Left renal cortex interstitium (tissue), 4 donors: ENCODE results near the gene RIPOR1. TPM values are rescaled to one million over a fixed set of nuclear protein-coding genes. Genes with fewer than 3 reads are reported as not detected.
A peak's percentile ranks its signal among the peaks of the same experiment; 100 is the strongest.
"Not testable (repeated sequence)": the region's sequence is repeated elsewhere in the genome, so short reads cannot be mapped to it uniquely, and the experiment has no call there.

Experiments used
- DNase-seq, 4 donors: peaks; one replicate each; pipeline ENCODE4 v3.0.0-alpha.2; 2013; ENCODE audit warnings: low read depth in 4 of 4, low spot score in 2 of 4, missing footprints in 1 of 4
- polyA plus RNA-seq, 4 donors: library from polyadenylated mRNA; unstranded; fragments of 120-200 nt; gene quantifications; one replicate each; pipeline ENCODE4 v1.2.1, GENCODE V29; 2013; ENCODE audit not compliant: insufficient read length in 4 of 4

The RIPOR1 gene, protein sequence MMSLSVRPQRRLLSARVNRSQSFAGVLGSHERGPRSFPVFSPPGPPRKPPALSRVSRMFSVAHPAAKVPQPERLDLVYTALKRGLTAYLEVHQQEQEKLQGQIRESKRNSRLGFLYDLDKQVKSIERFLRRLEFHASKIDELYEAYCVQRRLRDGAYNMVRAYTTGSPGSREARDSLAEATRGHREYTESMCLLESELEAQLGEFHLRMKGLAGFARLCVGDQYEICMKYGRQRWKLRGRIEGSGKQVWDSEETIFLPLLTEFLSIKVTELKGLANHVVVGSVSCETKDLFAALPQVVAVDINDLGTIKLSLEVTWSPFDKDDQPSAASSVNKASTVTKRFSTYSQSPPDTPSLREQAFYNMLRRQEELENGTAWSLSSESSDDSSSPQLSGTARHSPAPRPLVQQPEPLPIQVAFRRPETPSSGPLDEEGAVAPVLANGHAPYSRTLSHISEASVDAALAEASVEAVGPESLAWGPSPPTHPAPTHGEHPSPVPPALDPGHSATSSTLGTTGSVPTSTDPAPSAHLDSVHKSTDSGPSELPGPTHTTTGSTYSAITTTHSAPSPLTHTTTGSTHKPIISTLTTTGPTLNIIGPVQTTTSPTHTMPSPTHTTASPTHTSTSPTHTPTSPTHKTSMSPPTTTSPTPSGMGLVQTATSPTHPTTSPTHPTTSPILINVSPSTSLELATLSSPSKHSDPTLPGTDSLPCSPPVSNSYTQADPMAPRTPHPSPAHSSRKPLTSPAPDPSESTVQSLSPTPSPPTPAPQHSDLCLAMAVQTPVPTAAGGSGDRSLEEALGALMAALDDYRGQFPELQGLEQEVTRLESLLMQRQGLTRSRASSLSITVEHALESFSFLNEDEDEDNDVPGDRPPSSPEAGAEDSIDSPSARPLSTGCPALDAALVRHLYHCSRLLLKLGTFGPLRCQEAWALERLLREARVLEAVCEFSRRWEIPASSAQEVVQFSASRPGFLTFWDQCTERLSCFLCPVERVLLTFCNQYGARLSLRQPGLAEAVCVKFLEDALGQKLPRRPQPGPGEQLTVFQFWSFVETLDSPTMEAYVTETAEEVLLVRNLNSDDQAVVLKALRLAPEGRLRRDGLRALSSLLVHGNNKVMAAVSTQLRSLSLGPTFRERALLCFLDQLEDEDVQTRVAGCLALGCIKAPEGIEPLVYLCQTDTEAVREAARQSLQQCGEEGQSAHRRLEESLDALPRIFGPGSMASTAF
- 100 to 1,000 TPM in 3 of 4 donors, 10 to 100 TPM in 1; 99.1 to 148 (median 143) TPM for polyA plus RNA-seq

DNA sequence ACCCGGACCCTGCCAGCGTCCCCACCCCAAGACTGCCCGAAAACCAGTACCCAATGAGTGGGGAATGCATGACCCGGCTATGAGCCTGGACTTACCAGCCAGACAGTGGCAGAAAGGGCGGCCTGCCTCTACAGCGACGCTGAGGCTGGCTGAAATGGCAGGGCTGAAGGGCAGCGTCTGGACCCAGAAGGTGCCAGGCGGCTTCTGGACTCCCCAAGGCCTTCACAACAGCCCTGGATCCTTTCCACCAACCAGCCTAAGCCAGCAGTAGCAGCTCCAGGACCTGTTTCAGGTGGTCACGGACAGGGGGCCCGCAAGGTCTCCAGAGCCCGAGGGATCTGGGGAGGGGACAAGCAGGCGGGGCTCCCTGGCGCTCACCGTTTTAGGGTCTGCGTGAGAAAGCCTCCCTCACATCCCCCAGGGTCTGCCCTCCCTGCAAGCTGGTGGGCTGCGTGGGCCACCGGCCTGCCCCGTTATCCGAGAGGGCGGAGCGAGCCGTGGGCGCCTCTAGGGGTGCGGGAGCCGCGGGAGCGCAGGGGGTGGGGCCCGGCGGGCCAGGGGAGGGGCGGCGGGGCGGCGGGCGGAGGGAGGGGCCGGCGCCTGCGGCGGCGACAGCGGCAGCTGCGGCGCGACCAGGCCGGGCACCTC, at the start of gene RIPOR1:
TSS of gene RIPOR1 (plus strand) at position 608 of the 648 bp plus-strand sequence. CDS start 9,618 bp downstream, outside the sequence.
- DNase-seq: no peak

DNA sequence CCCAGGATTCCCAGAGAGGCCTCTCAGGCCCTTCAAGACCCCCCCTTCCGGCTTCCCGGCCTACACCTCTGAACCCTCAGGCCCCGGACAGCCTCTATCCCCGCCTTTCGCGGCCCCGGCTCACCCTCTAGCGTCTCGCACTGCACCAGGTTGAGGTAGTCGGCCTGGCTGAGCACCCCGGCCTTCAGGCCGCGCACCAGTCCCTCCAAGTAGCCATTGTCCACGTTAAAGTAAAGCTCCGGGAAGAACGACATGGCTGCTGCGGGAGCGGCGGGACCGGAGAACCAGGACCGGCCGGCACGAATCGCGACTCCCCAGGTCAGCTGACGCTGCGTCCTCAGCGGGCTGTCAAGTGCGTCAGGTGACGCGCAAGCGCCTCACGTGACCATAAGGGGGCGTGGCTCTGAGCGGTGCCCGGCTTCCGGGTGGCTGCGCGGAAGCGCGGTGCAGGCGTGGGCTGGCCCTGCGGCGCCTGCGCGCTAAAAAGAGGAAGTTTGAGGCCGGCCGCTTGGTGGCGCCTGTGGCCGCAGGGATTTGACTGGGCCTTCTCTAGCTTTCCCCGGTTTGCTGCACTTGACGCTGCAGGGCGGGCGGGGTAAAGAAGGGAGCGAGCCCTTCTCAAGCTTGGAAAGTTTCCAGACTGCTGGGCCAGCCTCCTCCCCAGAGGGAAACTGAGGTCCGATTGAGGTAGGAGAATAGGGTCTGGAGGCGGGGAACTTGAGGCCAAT, 47.6 kb upstream of the RIPOR1 start, which contains the start of gene ATP6V0D1:
TSS of gene ATP6V0D1 (minus strand) at position 325 of the 728 bp plus-strand sequence. CDS start at position 254, 71 bp downstream.
- DNase-seq: peak; percentile 89 to 98 (median 96)

DNA sequence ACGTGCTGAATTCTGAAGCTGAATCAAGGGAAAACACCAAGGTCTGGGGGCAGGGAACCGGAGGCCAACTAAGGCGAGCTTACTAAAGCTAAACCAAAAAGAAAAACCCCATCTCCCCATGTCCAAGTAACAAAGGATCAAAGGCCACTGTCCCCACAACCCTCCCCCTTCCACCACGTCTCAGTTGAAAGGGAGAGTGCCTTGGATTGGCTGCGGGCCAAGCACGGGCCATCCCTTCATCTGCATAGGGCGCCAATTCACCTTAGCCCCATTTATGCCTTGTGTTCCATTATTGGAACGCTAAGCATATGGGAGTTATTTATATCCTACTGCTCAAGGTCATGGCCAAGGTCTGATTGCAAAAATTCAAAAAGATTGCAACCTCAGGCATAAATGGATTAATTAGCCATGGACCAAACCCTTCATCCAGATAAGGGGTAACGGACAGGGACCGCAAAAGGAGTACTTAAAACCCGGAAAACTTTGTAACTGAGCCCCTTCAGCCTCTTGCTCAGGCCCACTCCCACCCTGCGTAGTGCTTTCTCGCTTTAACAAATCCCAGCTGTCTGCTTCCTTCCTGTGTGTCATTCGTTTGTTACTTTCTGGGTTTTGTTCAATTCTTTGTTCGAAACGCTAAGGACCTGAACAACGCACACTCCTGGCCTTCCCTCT, 46.9 kb upstream of the RIPOR1 start:
- DNase-seq: no peak

DNA sequence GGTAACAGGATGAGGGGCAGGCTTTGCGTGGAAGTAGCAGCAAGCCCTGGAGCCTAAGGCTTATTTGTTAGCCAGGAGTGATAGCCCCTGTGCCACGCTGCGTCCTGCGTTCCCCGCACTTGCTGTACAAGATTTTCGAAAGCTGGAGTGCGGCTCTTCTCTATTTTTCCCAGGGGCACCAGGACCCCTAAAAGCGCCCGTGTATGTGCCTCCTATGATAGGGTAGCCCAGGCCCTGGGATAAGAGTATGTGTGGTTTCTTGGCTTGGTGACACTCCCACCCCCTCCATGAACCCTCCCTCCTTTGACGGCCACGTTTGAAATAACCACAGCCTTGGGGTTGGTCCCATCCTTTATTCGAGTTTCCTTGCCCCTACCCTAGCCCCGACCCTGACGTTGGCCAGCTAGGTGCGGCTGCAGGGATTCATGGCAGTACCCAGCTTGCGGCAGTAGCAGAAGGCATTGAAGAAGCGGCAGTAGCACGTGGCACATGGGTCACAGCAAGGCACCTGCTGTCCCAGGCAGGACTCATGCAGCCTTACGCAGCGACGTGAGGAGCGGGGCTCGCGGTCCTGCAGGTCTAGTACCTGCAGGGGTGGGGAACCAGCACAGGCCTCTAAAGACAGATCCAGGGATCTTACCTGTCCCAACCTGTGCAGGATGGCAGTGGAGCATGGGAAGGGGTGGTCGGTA, 46.2 kb upstream of the RIPOR1 start:
- no peak for DNase-seq

DNA sequence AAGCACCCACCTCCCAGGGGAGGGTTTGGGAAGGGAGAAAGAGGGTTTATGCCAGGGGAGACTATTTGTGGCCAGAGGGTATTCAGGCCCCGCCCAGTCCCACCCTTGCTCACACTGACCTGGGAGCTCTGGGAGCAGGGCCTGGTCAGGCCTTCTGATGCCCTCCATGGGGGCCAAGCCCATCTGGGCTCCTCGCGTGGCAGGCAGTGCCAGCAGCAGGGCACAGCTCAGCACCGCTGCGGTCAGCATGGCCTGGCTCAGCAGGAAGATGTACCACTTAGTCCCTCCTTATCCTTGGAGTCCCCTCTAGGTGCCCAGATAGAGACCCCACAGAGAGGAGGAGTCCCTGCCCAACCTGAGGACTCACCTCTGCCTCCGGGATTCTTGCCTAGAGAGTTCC, 45.5 kb upstream of the RIPOR1 start, which contains the start of gene AGRP:
TSS of gene AGRP (minus strand) at position 398 of the 400 bp plus-strand sequence. CDS start at position 249, 149 bp downstream.
- DNase-seq: no peak

DNA sequence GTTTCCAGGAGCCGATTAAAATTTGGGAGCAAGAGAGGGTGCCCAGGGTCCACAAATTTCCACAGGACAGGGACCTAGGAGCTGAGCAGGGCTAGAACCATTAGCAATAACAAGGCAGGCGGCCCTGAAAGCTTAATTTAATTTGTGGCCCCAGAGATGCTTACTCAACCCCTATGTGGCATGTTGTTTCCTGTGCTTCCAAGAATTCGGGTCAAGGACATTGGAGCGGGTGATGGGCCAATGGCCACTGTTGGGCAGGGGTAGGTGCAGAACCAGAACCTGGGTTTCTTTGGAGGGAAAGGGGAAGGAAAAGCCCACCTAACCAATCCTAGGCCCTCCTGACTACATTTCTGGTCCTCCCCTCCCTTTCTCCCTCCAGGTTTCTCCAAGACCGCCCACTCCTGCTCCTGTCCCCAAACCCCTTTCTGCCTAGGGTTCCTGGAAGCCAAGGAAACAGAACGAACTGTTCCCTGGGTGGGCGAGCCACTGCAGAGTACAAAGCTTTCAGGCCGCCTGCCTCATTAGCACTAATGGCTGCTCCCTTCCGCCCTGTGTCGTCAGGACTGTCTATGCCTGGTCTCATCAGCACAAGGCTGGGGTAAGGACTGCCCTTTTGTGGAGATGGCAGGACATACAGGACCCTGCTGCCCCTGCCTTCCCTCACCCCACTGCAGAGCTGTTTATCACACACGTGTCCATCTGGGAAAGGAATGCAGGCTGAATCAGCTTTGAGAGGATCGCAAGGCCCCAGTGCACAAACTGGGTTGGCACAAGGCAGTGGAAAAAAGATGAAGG, 44.7 kb upstream of the RIPOR1 start:
- DNase-seq: no peak

DNA sequence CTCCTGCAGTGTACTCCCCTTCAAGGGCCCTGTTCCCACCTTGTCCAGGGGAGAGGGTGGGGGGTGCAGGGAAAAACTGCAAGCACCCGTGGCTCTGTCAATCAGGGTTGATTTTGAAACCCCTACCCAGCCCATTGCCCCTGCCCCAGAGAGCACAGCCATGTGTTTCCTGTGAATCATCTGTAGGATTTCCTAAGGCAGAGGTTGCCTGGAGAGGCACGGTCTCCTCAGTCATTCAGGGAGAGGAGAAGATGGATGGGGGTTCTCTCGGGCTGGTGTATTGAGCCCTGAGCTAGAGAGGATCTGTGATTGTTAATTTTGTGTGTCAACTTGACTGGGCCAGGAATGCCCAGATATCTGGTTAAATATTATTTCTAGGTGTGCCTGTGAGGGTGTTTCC, 41.8 kb upstream of the RIPOR1 start:
- DNase-seq: no peak

DNA sequence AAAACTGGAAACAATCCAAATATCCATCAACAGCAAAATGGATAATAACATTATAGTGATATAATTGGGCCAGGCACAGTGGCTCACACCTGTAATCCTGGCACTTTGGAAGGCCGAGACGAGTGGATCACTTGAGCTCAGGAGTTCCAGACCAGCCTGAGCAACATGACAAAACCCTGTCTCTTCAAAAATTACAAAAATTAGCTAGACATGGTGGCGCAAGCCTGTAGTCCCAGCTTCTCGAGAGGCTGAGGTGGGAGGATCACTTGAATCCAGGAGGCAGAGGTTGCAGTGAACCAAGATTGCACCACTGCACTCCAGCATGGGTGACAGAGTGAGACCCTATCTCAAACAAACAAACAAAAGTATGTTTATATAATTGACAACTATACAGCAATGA, 41.1 kb upstream of the RIPOR1 start:
- not testable (repeated sequence) for DNase-seq

DNA sequence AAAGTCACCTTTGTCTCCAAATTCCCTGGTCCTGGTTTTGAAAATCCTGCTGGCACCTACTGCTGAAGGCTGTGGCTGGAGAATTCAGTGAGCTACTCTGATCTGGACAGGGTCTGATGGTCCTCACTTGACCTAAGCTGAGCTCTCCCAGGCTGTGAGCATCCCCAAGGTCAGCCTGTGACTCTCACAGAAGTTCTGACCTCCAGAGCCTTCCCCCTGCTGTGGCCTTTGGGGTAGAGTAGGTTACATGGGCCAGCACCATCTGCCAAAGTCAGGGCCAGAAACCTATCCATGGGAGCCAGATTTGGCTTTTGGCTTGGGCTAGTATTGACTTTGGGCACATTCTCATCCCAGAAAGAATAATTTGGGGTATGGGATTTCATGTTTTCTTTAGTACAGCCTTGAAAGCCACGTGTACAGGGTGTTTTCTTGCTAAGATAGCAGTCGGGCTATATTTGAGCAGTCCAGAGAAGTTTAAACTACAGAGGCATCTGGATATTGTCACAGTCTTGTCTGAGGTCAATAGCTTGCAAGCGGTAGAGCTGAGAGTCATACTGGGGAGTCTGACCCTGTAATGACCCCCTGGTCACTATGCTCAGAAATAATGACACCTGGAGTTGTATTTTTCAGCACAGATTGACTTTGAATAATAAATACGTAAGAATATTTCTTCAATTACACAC, 39.1 kb upstream of the RIPOR1 start:
- no peak for DNase-seq

DNA sequence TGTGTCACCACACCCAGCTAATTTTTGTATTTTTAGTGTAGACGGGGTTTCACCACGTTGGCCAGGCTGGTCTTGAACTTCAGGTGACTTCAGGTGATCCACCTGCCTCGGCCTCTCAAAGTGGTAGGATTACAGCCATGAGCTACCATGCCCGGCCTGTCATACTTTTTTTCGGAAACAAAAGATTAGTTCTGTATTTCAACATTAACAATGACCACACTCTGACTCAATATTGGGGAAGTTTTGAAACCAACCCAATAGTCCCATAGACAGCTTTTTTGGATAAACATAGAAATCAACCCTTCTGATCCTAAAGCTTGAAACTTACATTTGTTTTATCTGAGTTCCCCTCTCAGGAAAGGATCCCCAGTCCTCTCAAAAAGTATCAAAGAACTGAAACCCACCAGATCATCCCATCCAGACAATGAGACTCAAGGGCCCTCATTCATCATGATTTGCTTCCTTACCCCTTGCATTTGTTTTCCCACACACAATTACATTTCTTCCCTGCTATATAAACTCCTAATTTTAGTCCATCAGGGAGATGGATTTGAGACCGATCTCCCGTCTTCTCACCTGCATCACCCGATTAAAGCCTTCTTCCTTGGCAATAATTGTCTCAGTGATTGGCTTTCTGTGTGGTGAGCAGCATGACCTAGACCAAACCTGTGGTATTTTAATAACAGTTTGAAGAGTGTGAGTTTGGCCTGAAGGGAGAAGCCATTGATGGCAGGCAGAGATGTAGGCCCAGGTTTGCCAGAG, 38.1 kb upstream of the RIPOR1 start:
- DNase-seq: no peak

DNA sequence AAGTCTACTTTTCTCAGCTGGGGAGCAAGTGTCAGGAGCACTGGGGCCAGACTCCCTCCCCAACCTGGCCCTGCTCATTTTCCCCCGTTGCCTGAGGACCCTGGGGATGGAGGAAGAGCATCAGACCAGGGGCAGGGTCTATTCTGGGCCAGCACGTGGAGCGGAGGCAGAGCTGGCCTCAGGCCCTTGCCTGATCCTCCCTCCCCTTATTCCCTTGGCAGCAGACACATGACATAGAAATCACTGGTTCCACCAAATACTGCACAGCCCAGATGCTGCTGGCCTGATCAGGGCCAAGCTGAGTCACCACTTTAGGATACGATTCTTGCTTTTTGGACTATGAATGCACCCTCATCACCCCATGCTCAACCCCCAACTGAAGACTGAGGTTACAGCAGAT, 29.5 kb upstream of the RIPOR1 start:
- no peak for DNase-seq

DNA sequence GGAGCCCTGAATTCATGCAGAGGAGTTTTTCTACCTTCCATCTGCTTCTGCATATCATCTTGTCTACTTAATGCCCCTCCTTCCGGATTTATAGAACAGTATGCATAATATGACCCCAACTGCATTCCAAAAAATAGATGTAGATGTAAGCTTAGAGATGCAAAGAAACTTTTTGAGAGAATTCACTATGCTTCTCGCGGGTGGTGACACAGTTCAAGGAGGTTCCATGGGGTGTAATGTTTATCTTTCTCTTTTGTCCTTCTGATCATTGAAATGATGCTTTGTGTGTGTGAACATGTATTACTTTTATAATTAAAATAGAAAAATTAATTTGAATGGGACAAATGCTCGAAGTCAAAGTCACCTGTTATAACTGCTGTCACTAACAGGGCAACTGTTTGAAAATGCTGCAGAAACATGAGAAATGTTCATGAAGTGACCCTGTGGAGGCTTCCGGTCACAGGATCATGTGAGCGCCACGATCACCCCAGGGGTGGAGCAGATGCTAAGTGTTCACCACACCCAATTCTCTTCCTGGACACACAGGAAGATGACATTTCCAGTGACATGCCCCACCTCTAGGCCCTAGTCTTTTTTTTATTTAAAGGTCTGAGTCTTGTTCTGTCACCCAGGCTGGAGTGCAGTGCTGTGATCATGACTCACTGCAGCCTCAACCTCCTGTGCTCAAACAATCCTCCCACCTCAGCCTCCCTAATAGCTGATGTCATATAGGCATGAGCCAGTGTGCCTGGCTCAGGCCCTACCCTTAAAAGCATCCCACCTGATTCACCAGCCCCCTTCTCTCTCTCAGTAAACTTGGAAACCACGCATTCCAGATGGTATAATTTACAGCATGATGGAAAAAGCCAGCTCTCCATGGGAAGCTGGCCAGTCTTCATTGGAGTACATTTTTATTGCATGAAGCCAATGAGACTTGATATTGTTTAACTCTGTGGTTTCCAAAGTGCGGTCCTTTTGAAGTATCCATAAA, 24.3 kb upstream of the RIPOR1 start:
- no peak for DNase-seq

DNA sequence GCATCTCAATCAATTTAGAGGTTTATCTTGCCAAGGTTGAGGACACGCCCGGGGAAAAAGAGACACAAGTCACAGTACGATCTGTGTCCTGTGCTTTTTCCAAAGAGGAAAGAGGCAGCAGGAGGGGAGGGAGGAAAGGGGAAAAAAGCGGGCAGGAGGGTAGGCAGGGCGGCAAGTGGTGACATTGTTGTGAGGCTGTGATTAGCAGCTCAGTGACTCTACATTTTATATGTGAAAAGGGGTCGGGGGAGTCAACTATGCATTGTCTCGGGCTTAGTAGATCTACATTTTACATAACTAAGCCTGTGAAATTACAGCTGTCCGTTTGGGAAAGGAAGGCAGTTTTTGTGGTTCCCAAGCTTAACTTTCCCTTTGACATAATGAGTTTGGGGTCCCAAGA, 22.2 kb upstream of the RIPOR1 start:
- DNase-seq: no peak

DNA sequence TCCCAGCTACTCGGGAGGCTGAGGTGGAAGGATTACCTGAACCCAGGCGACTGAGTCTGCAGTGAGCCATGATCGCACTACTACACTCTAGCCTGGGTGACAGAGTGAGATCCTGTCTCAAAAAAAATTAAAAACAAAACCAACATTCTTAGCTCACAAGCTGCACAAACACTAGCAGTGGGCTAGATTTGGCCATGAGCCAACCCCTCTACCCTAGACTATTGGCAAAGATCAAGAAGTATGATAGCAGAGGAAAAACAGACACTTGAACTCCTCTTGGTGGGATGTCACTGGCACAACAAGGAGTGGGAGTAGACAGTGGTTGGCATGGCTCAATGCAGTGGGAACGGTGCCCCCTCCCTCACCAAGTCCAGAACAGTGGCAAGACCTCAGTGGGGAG, 19.6 kb upstream of the RIPOR1 start:
- no peak for DNase-seq

DNA sequence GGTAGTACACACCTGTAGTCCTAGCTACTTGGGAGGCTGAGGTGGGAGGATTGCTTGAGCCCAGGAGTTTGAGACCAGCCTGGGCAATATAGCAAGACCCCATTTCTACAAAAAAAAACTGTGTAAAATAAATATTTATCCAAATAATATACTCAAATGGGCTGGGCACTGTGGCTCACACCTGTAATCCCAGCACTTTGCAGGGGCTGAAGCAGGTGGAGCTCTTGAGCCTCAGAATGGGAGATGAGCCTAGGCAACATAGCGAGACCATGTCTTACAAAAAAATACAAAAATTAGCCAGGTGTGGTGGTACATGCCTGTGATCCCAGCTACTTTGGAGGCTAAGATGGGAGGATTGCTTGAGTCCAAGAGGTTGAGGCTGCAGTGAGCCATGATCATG, 14.7 kb upstream of the RIPOR1 start:
- DNase-seq: not testable (repeated sequence)
